ENCODE data around the gene CD151. TPM values are rescaled to one million over a fixed set of nuclear protein-coding genes. Genes with fewer than 3 reads are reported as not detected.

Gene CD151
- polyA plus RNA-seq, 1 donor (not counting 4 experiments of a cell fraction or from before 2014, with no cell fraction given) = 434 TPM

DNA sequence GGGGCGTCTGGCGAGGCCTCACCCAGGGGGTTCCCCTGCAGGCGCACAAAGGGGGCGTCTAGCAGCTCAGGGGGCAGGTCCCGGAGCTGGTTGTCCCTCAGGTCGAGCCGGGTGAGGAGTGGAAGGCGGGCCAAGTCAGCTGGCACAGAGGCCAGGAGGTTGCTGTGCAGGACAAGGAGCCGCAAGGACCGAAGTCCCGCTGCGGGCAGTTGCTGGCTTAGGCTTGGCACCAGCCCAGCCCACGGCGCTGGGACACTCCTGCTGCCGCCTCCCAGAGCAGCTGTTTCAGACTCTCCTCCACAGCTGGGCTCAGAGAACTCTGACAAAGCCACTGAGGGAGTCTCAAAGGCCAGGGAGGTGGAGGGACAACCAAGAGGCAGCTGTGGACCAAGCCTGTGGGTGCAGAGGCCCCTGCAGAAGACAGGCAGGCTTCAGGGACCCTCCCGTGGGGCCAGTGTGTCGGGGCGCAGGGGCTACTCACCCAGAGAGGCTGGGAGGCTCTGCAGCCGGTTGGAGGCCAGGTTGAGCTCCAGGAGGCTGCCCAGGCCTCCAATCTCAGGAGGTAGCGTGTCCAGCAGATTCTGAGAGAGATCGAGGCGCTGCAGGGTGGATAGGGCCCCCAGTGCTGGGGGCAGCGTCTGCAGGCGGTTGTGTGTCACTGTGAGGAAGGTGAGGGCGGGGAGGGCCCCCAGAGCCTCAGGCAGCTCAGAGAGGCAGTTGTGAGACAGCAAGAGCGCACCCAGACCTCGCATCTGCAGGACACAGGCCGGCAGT, 29.9 kb upstream of the CD151 start:
- FAIRE-seq (no peak), DNase-seq (ENCODE audit: low read depth, low spot score) (no peak)
- H3K4me2 ChIP-seq (ENCODE audit: control insufficient read depth, extremely low read depth, insufficient read depth, low read depth, low read length) = no peak overlapping the region
- H3K9me1 ChIP-seq (ENCODE audit: control insufficient read depth, extremely low read depth, insufficient read depth, low read length) = no peaks in the 10 kb centered on the region
- no peak overlapping the region for H2AFZ ChIP-seq (ENCODE audit: control insufficient read depth, low read length)
- peaks cover 0 to 17% of the 10 kb centered on the region in 2 experiments for H3K36me3 ChIP-seq (ENCODE audit: control insufficient read depth in 2 of 2, extremely low read depth in 1 of 2, insufficient read depth in 2 of 2, low read length in 2 of 2)
- no peak overlapping the region for H3K9ac ChIP-seq (ENCODE audit: control insufficient read depth, extremely low read depth, insufficient read depth, low read length)
- H3K4me1 ChIP-seq (ENCODE audit: control insufficient read depth, extremely low read depth, insufficient read depth, low read length) = peaks cover 16% of the 10 kb centered on the region
- dilution Hi-C loops (cut with MboI; ENCODE audit: extremely low pct_ligation_motif_present, low sequenced_read_pairs) = no loop called here
- no peak overlapping the region for H3K4me3 ChIP-seq (ENCODE audit: control insufficient read depth in 2 of 3, extremely low read depth in 1 of 3, insufficient read depth in 2 of 3, low read depth in 1 of 3, low read length in 3 of 3)
- no peaks in the 10 kb centered on the region for H3K27me3 ChIP-seq (ENCODE audit: control insufficient read depth, extremely low read depth, insufficient read depth, low read length)
- H4K20me1 ChIP-seq (ENCODE audit: control insufficient read depth, extremely low read depth, insufficient read depth, low read length) = no peaks in the 10 kb centered on the region
- no peak overlapping the region for H3K27ac ChIP-seq (ENCODE audit: control insufficient read depth, insufficient read depth, low read length)
- TF ChIP-seq, protein P1, sequence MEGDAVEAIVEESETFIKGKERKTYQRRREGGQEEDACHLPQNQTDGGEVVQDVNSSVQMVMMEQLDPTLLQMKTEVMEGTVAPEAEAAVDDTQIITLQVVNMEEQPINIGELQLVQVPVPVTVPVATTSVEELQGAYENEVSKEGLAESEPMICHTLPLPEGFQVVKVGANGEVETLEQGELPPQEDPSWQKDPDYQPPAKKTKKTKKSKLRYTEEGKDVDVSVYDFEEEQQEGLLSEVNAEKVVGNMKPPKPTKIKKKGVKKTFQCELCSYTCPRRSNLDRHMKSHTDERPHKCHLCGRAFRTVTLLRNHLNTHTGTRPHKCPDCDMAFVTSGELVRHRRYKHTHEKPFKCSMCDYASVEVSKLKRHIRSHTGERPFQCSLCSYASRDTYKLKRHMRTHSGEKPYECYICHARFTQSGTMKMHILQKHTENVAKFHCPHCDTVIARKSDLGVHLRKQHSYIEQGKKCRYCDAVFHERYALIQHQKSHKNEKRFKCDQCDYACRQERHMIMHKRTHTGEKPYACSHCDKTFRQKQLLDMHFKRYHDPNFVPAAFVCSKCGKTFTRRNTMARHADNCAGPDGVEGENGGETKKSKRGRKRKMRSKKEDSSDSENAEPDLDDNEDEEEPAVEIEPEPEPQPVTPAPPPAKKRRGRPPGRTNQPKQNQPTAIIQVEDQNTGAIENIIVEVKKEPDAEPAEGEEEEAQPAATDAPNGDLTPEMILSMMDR (optimal IDR thresholded peaks at IDR 0.05 in 1 of 3, IDR thresholded peaks at IDR 0.05 in 1 of 3, conservative IDR thresholded peaks at IDR 0.05 in 1 of 3; ENCODE audit: extremely low read depth in 1 of 3, insufficient read depth in 2 of 3, low read length in 3 of 3) = no peak
- no peak for TF ChIP-seq EZH2 (IDR thresholded peaks at IDR 0.05; ENCODE audit: low read length)
- H3K79me2 ChIP-seq (ENCODE audit: control insufficient read depth, insufficient read depth, low read length) = no peaks in the 10 kb centered on the region
- no peaks in the 10 kb centered on the region for H3K9me3 ChIP-seq (ENCODE audit: control insufficient read depth, low read depth, low read length)

DNA sequence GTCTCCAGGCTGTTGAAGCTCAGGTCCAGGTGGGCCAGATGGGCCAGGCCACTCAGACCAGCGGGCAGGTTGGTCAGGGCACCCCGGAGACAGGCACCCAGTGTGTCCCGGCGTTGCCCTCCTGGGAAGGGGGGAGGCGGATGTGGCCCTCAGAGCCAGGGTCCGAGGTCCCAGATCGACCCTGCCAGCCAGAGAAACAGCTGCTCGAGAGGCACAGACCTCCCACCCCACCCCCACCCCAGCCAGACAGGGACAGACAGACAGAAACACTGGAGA, 29.3 kb upstream of the CD151 start:
- no peaks in the 10 kb centered on the region for H3K9me1 ChIP-seq (ENCODE audit: control insufficient read depth, extremely low read depth, insufficient read depth, low read length)
- no peak overlapping the region for H3K9ac ChIP-seq (ENCODE audit: control insufficient read depth, extremely low read depth, insufficient read depth, low read length)
- H3K79me2 ChIP-seq (ENCODE audit: control insufficient read depth, insufficient read depth, low read length) = peaks cover 2% of the 10 kb centered on the region
- TF ChIP-seq EZH2 (IDR thresholded peaks at IDR 0.05; ENCODE audit: low read length) = no peak
- TF ChIP-seq, protein P1 (optimal IDR thresholded peaks at IDR 0.05 in 1 of 3, IDR thresholded peaks at IDR 0.05 in 1 of 3, conservative IDR thresholded peaks at IDR 0.05 in 1 of 3; ENCODE audit: extremely low read depth in 1 of 3, insufficient read depth in 2 of 3, low read length in 3 of 3) = no peak
- no peak overlapping the region for H2AFZ ChIP-seq (ENCODE audit: control insufficient read depth, low read length)
- no peaks in the 10 kb centered on the region for H3K9me3 ChIP-seq (ENCODE audit: control insufficient read depth, low read depth, low read length)
- H3K4me3 ChIP-seq (ENCODE audit: control insufficient read depth in 2 of 3, extremely low read depth in 1 of 3, insufficient read depth in 2 of 3, low read depth in 1 of 3, low read length in 3 of 3) = no peak overlapping the region
- FAIRE-seq = no peak
- dilution Hi-C loops (cut with MboI; ENCODE audit: extremely low pct_ligation_motif_present, low sequenced_read_pairs) = no loop called here
- peaks cover 0 to 17% of the 10 kb centered on the region in 2 experiments for H3K36me3 ChIP-seq (ENCODE audit: control insufficient read depth in 2 of 2, extremely low read depth in 1 of 2, insufficient read depth in 2 of 2, low read length in 2 of 2)
- H4K20me1 ChIP-seq (ENCODE audit: control insufficient read depth, extremely low read depth, insufficient read depth, low read length) = no peaks in the 10 kb centered on the region
- H3K27ac ChIP-seq (ENCODE audit: control insufficient read depth, insufficient read depth, low read length) = no peak overlapping the region
- DNase-seq (ENCODE audit: low read depth, low spot score) = no peak
- H3K27me3 ChIP-seq (ENCODE audit: control insufficient read depth, extremely low read depth, insufficient read depth, low read length) = no peaks in the 10 kb centered on the region
- peaks cover 15% of the 10 kb centered on the region for H3K4me1 ChIP-seq (ENCODE audit: control insufficient read depth, extremely low read depth, insufficient read depth, low read length)
- H3K4me2 ChIP-seq (ENCODE audit: control insufficient read depth, extremely low read depth, insufficient read depth, low read depth, low read length) = no peak overlapping the region
